HL-60 (cell line): ENCODE results near the gene RNF220.

ENCODE experiments used
- DNase-seq, 2 experiments: peaks; one replicate each; pipeline ENCODE4 v3.0.0-alpha.2; 2010 to 2020; ENCODE audit warnings: low read depth in 1 of 2, low spot score in 1 of 2
- H3K27ac ChIP-seq: fragments of 250-450 bp; sonication (Bioruptor Pico); replicated peaks from 2 replicates; pipeline ENCODE4 v1.5.1; 2020; ENCODE audit warnings: mild to moderate bottlenecking, moderate library complexity
- H3K27me3 ChIP-seq: fragments of 250-450 bp; sonication (Bioruptor Pico); 2 replicates; pipeline ENCODE4 v1.5.1; 2021; ENCODE audit warnings: mild to moderate bottlenecking, moderate library complexity; ENCODE audit not compliant: insufficient read depth, poor library complexity, severe bottlenecking
- H3K4me3 ChIP-seq: replicated peaks from 2 replicates; pipeline ENCODE4 v1.5.1; 2011; ENCODE audit warnings: mild to moderate bottlenecking, control low read depth, low read length; ENCODE audit not compliant: insufficient read depth
- CTCF ChIP-seq: IDR thresholded peaks from one replicate; pipeline ENCODE4 v1.5.1; 2011; ENCODE audit warnings: low read length, control low read depth, inconsistent platforms; ENCODE audit not compliant: insufficient read depth
- GABPA ChIP-seq: IDR thresholded peaks from 2 replicates; pipeline ENCODE4 v1.6.1; 2012; ENCODE audit warnings: low read depth
- POLR2AphosphoS5 ChIP-seq: IDR thresholded peaks from 2 replicates; pipeline ENCODE4 v1.6.1; 2012; ENCODE audit warnings: low read depth
- REST ChIP-seq: IDR thresholded peaks from 2 replicates; pipeline ENCODE4 v1.6.1; 2012; ENCODE audit warnings: low read depth; ENCODE audit not compliant: insufficient replicate concordance
- SPI1 ChIP-seq: IDR thresholded peaks from 2 replicates; pipeline ENCODE4 v1.6.1; 2012; ENCODE audit warnings: low read depth, mild to moderate bottlenecking, borderline replicate concordance

The RNF220 gene

GRCh38 chr1:44613941-44614340 is 208.9 kb downstream of the RNF220 start:
- DNase-seq = no peak
- Histone ChIP-seq H3K27me3 (no peaks in the 10 kb centered on the region), H3K4me3 (no peak overlapping the region), H3K27ac (no peak overlapping the region)
- TF ChIP-seq GABPA = no peak

GRCh38 chr1:44616284-44616990 is 211.4 kb downstream of the RNF220 start:
- Histone ChIP-seq H3K27ac (no peak overlapping the region), H3K4me3 (no peak overlapping the region), H3K27me3 (no peaks in the 10 kb centered on the region)
- no peak for DNase-seq
- TF ChIP-seq CTCF (no peak), GABPA (no peak), POLR2AphosphoS5 (no peak)

GRCh38 chr1:44616991-44617702 is 212.1 kb downstream of the RNF220 start:
- no peak overlapping the region for H3K27ac ChIP-seq
- no peak overlapping the region for H3K4me3 ChIP-seq
- DNase-seq = no peak

GRCh38 chr1:44617703-44618029 is 212.6 kb downstream of the RNF220 start:
- no peak for DNase-seq
- H3K27me3 ChIP-seq = no peaks in the 10 kb centered on the region
- TF ChIP-seq GABPA (no peak), SPI1 (no peak), POLR2AphosphoS5 (no peak)
- no peak overlapping the region for H3K4me3 ChIP-seq
- no peak overlapping the region for H3K27ac ChIP-seq

More at GRCh38 chr1:44616991-44617702, 212.1 kb downstream of the RNF220 start:
- TF ChIP-seq CTCF = no peak
- TF ChIP-seq REST = no peak
- TF ChIP-seq GABPA = no peak
- TF ChIP-seq POLR2AphosphoS5 = no peak
- TF ChIP-seq SPI1 = no peak
- H3K27me3 ChIP-seq = no peaks in the 10 kb centered on the region

- H3K4me3 ChIP-seq = no peak overlapping the region
- no peak overlapping the region for H3K27ac ChIP-seq
- no peaks in the 10 kb centered on the region for H3K27me3 ChIP-seq
- DNase-seq = no peak
- TF ChIP-seq POLR2AphosphoS5 = no peak
- no peak for TF ChIP-seq SPI1
- TF ChIP-seq CTCF = no peak
- TF ChIP-seq REST = no peak
- TF ChIP-seq GABPA = no peak
Measured at GRCh38 chr1:44619261-44619900, 214.3 kb downstream of the RNF220 start.
